HT1080 (cell line): ENCODE data around the gene NUDCD3. TPM values are rescaled to one million over a fixed set of nuclear protein-coding genes. Genes with fewer than 3 reads are reported as not detected.
"Not testable (repeated sequence)": the region's sequence is repeated elsewhere in the genome, so short reads cannot be mapped to it uniquely, and the experiment has no call there.

Experiments used
- DNase-seq: peaks from one replicate; pipeline ENCODE4 v3.0.0-alpha.2; 2015; ENCODE audit warnings: low read depth
- total RNA-seq: library from RNA; depleted of rRNA; stranded (reverse); fragments of >200 nt; shearing (Covaris generic); gene quantifications from 2 replicates; pipeline ENCODE4 v1.2.3, GENCODE V29; 2014

The NUDCD3 gene
- total RNA-seq, 1 experiment from 2014 or later, result 72.3 TPM

- DNase-seq, result no peak
These were observed 40.9 kb downstream of the NUDCD3 start for GRCh38 chr7:44449584-44449928.

GRCh38 chr7:44448922-44449583 lies 41.4 kb downstream of the NUDCD3 start:
- no peak for DNase-seq

DNA sequence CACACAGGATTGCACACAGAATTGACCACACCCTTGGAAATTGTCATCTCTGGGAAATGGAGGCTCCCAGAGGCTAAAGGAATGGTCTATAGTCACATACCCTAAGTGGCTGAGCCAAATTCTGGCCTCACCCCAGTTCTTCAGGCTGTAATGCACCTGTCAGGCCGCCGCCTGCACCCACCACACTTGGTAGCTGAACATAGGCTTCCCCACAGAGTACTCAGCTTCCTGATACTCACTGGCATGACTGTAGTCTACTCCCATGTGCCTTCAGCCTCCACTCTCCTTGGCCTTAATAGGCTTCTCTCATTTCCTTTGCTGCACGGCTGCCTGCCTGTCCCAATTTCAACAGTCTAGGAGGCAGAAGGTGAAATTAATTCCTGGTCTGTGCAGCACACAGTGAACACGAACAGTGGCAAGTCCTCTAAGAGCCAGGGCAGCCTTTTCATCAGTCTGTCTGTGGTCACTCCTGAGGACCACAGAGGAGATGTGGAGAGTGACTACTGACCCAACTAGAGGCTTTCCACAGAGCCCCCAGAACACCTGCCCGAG lies 42.5 kb downstream of the NUDCD3 start:
- DNase-seq, result no peak

- DNase-seq, result no peak
These were observed 44.3 kb downstream of the NUDCD3 start for GRCh38 chr7:44445986-44446671.

- DNase-seq, result no peak
These were observed 49.4 kb downstream of the NUDCD3 start for GRCh38 chr7:44441079-44441478.

DNA sequence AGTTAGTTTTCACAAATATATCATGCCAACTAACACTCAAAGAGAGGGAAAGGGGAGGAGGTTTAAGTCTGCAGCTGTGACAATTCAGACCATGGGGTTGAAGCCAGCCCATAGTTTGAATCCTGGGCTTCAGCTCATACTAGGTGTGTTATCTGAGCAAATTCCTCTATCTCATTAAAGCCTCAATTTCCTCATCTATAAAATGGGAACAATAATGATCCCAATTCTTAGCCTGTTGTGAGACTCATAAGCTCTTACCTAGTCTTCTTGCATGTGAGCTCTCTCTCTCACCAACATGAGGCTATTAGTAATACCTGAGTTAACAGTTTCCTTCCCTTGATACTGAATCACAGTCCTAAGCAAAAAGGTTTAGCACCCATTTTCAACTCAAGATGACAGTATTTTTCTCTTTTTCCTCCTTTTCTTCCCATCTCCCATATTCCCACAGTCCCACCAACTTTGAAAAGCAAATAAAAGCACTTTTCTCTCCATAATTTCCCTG lies 49.8 kb downstream of the NUDCD3 start:
- no peak for DNase-seq

GRCh38 chr7:44439926-44440325 lies 50.5 kb downstream of the NUDCD3 start:
- no peak for DNase-seq

DNA sequence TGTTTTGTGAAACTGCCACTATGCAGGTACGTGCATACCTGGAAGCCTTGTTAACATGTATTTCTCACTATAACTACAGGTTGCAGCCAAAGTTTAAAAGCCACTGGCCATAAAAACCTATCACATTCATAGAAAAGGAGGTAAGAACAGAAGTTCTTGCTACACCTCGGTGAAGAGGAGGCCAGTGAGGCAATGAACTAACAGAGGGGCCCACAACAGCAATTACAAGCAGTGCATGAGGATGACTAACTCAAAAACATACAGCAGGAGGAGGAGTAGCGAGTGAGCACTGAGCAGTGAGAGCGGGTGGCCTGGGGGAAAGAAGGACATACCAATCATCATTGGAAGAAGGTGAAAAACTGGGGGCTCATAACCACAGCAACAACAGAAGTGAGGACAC lies 51.6 kb downstream of the NUDCD3 start:
- no peak for DNase-seq

DNA sequence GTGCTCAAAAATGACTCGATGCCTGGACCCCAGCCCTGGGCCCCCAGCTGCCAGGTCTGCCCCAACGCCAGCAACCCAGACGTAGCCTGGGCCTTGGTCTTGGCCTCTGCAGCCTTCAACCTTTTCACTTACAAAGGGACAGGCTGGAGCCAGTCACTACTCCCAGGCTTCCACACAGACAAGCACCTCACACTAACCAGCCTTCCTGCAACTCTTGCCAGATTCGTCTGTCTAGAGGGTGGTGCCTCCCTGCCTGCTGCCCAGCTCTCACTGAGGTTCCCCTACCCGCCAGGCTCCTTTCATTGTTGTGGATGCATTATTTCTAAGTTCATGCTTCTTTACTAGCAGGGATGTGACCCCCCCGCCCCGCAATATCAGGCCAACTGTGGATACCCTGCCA lies 56.3 kb downstream of the NUDCD3 start:
- DNase-seq, result no peak

DNA sequence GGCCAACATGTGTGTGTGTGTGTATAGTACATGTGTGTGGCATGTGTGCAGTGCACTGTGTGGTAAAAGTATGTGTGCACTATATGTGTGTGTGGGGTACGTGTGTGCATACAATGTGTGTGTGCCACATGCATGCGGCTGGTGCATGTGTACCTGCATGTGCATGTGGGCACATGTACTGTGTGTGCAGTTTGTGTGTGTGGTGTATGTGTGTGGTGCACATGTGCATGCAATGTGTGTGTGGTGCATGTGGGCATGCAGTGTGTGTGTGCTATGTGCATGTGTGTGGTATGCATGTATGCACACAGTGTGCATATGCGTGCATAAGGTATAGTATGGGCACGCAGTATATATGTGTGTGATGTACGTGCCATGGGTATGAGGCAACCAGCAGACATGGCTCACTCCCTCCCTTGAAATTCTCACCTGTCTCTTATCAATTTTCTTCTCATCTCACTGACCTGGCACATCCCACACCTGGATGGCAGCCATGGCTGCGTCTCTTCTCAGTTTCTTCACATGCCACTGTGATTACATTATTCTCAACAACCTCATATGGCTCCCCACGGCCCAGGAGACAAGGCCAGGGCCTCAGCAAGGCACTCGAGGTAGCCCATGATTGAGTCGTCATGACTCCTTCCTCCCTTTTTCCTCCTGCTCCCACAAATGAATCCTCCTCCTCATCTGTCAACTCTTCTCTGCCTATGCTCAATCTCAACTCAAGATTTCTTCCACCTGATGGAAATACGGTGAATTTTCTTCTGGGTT lies 57.0 kb downstream of the NUDCD3 start:
- DNase-seq, result no peak

DNA sequence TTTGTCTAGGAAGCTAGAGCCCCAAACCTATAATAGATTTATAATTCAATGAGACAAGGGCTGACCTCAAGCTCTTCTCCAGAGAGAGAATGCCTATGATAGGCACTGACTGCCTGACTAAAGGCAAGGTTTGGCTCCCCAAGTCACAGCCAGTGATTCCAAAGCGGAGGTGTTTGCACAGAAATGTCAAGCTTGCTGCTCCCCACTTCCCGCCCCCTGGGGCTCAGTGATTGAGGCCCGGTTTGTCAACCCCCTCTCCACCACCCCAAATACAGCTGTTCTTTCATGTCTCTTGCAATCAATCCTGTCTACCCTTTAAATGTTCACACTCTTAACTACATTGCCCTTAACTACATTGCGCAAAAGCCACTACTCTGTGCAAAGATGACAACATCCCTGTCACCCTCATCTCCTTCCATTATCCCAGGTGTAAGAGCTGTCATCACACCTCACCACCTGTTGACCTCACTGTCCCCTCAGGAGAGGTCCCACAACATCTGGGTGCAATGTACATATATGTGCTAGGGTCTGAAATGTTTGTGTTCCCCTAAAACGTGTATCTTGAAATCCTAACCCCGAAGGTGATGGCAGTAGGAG lies 58.0 kb downstream of the NUDCD3 start:
- DNase-seq, result no peak

DNA sequence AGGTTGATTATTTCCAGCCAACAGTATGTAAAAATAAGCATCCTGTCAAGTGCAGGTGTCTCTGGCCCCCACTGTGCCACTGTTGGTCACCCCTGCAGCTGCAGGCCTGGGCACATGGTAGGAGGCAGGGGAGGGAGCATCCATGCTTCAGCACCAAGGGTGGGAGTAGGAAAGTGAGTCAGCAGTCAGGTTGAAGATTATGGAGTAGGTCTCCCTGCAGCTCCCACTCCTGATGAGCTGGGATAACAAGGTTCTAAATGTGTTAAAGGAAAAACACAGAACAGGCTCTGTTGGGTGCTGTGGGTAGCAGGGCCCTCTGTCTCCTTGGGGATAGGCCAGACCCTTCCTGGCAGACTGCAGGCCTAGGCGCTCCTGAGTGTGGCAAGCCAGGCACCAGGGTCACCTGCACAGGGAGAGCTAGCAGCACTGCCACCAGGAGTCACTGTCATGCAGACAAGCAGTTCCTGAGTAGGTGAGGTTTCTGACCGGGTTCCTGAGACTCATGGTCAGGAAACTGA lies 59.3 kb downstream of the NUDCD3 start:
- DNase-seq, result peak; percentile 32

GRCh38 chr7:44430054-44430453 lies 60.4 kb downstream of the NUDCD3 start:
- DNase-seq, result no peak

GRCh38 chr7:44424762-44425161 lies 65.7 kb downstream of the NUDCD3 start:
- DNase-seq, result not testable (repeated sequence)

DNA sequence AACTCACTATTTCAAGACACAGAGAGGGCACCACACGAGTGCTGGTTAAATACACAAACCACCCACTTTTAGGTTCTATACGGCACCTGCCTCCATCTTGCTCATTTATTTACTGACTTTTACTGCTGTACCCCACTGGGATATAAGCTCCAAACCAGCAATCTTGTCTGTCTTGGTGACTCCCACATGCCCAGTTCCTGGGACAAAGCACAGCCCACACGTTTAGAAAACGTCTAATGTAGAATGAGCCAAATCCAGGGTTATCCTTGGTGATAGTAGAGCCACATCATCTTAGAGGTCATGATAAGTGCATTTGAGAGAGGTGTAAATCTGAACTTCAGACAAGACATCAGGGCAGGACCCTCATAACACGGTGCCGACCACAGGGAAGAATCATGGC lies 73.5 kb downstream of the NUDCD3 start:
- no peak for DNase-seq

DNA sequence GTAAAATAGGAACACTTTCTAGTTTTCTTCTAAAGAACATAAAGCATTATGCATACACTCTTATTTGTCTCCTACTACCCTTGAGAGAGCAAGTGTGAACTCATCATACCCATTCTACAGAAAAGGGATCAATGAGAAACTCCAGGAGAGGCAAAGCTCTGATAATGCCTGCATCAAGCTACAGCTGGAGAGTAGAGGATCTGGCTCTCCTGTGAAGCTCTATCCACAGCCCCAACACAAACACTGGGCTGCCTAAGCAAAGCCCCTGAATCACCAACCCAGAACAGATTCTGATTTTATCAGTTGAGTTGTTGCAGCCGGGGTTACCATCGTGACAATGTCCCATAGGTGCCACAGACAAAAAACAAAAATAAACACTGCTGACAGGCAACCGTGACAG lies 74.9 kb downstream of the NUDCD3 start:
- DNase-seq, result no peak

GRCh38 chr7:44415047-44415446 lies 75.4 kb downstream of the NUDCD3 start:
- DNase-seq, result peak; percentile 71

DNA sequence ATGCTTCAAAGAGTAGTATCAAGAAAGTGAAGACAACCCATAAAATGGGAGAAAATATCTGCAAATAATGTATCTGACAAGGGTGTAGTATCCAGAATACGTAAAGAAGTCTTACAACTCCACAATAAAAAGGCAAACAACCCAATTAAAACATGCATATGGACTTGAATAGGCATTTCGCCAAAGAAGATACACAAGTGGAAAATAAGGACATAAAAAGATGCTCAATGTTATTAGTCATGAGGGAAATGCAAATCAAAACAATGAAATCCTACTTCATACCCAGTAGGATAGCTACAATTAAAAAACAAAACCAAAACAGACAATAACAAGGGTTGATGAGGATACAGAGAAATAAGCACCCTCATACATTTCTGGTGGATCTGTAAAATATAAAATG lies 79.2 kb downstream of the NUDCD3 start:
- DNase-seq, result no peak

DNA sequence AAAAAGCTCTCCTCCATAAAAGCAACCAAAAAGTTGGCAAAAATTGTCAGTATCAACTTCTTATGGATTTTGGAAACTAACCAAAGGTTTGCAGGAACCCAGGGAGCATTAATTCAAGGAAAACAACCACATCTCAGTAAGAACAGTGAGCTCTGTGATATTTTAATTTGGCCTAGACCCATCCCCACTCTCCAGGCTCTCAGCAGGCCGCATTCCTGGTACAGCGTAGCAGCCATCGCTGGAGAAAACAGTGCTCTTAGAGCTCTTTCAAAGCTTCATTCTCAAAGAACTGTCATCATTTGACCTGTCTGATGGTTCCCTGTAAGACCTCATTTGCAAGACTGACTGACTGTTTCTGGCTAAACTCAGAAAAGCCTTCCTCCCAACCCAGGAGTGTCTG lies 81.9 kb downstream of the NUDCD3 start:
- DNase-seq, result no peak

DNA sequence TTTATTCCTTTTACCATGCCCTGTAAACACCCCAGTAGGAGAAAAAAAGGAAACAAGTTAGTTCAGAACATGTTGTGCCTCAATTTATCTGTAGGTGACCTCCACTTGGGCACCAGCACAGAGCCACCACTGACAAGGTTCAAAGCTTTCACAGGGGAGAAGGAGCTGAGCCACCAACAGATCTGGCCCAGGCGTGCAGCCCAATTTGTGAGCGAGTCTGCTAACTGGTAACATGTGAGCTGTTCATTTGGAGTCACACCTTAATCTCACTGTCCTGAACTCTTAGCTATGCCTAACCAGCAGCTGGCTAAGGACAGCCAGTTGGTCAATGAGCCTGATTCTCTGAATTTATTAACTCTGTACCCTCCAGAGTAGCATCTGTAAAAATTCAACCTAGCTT lies 86.7 kb downstream of the NUDCD3 start:
- DNase-seq, result no peak

DNA sequence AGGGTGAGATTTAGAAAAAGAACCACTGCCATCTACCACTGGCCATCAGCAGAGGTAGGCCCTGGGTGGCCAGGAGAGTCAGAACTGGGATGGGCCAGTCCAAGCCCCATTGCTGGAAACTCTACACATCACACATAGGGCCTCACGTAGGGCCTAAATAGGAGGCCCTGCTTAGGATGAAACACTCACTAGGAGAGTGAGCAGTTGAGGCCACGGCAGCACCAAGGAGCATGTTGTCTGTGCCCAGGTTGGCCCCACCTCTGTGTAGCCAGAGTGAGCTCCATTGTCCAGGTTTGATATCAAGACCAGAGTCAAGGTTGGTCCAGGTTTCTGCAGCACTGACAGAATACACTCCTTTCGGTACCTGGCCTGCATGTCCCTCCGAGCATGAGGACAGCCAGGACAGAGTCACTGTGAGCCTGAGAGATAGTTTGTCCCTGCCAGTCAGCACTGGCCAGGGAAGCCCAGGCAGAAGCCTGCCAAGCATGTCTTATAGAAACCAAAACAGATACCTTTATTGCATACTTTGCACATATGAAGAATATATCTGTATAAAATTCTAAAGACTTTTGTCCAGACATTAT lies 87.2 kb downstream of the NUDCD3 start:
- DNase-seq, result no peak
